GM10266 (cell line): ENCODE results near the gene NUFIP1.

Source experiments
- DNase-seq: peaks from one replicate; pipeline ENCODE4 v3.0.0; 2012; ENCODE audit errors: extremely low spot score
- CTCF ChIP-seq: IDR thresholded peaks from 2 replicates; pipeline ENCODE4 v1.5.1; 2012; ENCODE audit warnings: mild to moderate bottlenecking, low read depth; ENCODE audit not compliant: control insufficient read depth, insufficient read depth; ENCODE audit errors: missing control alignments

Gene NUFIP1

GRCh38 chr13:45015300-45015699, 26.0 kb upstream of the NUFIP1 start:
- no peak for TF ChIP-seq CTCF
- DNase-seq: no peak

- no peak for DNase-seq
- TF ChIP-seq CTCF: no peak
These were observed 21.9 kb upstream of the NUFIP1 start for GRCh38 chr13:45011198-45011597.

- DNase-seq: no peak
- no peak for TF ChIP-seq CTCF
These were observed 18.6 kb upstream of the NUFIP1 start for GRCh38 chr13:45007823-45008222.

- no peak for DNase-seq
- TF ChIP-seq CTCF: no peak
These were observed 18.0 kb upstream of the NUFIP1 start for GRCh38 chr13:45007225-45007624.

GRCh38 chr13:45004096-45004495, 14.8 kb upstream of the NUFIP1 start:
- DNase-seq: no peak
- TF ChIP-seq CTCF: no peak

GRCh38 chr13:45003417-45003816, 14.1 kb upstream of the NUFIP1 start:
- no peak for DNase-seq
- TF ChIP-seq CTCF: no peak

- TF ChIP-seq CTCF: no peak
- no peak for DNase-seq
These were observed 670 bp upstream of the NUFIP1 start for GRCh38 chr13:44989941-44990340.
